NT2/D1 (cell line): ENCODE data around the gene TMEM59L.

ENCODE experiments used
- SUZ12 ChIP-seq: IDR thresholded peaks from 2 replicates; pipeline ENCODE4 v1.6.1; 2011; ENCODE audit not compliant: insufficient read length, insufficient read depth; ENCODE audit errors: extremely low read depth
- YY1 ChIP-seq: IDR thresholded peaks from 2 replicates; pipeline ENCODE4 v1.6.1; 2011; ENCODE audit not compliant: insufficient read length, insufficient read depth
- ZNF274 ChIP-seq: IDR thresholded peaks from 2 replicates; pipeline ENCODE4 v1.6.1; 2011; ENCODE audit warnings: mild to moderate bottlenecking, low read depth, low read length

- no peak for TF ChIP-seq YY1
- TF ChIP-seq ZNF274 = no peak
- no peak for TF ChIP-seq SUZ12
Observed at GRCh38 chr19:18635831-18636182, 23.1 kb downstream of the TMEM59L start.
